HG02885 (cell line): ENCODE results near the gene ZG16.
A peak's percentile ranks its signal among the peaks of the same experiment; 100 is the strongest.
"Not testable (repeated sequence)": the region's sequence is repeated elsewhere in the genome, so short reads cannot be mapped to it uniquely, and the experiment has no call there.

Experiments used
- ATAC-seq: cut with Tn5 transposase; IDR thresholded peaks from one replicate; pipeline ENCODE4 v1.9.1; 2021; ENCODE audit warnings: mild to moderate bottlenecking; ENCODE audit not compliant: unreplicated experiment, poor library complexity

ZG16 gene

DNA sequence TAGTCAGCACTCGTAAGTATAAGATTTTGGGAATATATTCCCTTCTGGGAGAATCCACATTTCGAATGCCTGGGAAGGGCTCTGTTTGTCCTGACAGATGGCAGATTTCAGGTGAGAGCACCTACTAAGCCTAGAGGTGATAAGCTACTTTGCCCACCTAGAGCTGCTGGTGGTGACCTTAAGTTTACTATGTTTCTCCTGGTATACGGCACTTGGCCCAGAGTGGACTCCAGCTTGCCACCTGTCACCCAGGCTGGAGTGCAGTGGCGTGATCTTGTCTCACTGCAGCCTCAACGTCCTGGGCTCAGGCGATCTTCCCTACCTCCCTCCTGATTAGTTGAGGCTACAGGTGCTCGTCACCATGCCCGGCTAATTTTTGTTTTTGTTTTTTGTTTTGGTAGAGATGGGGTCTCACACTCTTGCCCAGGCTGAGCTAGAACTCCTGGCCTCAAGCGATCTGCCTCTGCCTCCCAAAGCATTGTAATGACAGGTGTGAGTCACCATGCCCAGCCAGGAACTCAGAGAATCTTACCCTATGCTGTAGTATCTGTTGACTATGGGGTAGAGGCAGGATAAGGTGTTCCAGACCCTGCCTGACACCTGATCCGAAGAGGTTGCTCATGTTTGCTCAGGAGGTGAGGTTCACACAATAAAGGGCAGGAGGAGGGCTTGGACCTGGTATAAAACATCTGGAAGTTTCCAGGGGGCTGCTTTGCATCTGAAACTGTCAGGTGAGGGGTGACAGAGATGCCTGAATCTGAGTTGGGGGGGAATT is at the start of gene ZG16:
Gene ZG16, plus strand, starts transcription at position 681 of the 775 bp plus-strand sequence. CDS start 1,011 bp downstream, outside the sequence.
- no peak for ATAC-seq

DNA sequence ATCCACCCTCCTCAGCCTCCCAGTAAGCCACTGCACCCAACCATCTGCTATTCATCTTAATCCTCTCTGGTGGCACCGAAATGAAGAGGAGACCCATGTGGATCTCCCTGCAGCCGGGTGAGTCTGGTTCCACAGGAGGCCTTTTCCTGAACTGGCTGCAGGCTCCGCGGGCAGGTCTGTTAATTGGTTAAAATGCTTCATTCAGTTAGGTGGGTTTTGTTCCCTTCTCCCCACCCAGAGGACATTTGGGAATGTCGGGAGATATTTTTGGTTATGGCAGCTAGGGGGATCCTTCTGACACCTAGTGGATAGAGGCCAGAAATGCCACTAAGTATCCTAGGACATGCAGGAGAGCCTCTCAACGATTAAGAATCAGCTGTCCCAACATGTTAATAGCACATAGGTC is 48.9 kb upstream of the ZG16 start:
- ATAC-seq: no peak

GRCh38 chr16:29730649-29731048 is 47.4 kb upstream of the ZG16 start:
- ATAC-seq: no peak

DNA sequence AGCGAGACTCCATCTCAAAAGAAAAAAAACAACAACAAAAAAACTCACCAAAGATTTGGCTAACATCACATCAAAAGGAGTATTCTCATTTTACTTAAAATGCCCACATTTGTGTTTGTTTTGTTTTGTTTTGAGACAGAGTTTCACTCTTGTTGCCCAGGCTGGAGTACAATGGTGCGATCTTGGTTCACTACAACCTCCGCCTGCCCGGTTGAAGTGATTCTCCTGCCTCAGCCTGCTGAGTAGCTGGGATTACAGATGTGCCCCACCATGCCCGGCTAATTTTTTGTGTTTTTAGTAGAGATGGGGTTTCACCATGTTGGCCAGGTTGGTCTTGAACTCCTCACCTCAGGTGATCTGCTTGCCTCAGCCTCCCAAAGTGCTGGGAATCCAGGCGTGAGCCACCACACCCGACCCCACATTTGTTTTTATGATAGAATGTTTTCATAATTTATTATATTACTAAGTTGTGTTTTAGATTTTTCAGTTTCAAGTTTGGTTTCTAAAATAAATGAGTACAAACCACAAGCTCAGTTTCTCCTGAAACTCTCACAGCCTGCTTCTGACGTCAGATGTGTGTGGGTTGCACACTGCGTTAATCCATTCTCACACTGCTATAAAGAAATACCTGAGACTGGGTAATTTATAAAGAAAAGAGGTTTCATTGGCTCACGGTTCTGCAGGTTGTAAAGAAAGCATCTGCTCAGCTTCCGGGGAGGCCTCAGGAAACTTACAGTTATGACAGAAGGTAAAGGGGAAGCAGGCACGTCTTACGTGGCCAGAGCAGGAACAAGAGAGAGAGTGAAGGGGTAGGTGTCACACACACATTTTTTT is 46.1 kb upstream of the ZG16 start:
- ATAC-seq: not testable (repeated sequence)

GRCh38 chr16:29734786-29735185 is 43.3 kb upstream of the ZG16 start:
- ATAC-seq: no peak

GRCh38 chr16:29736112-29736511 is 41.9 kb upstream of the ZG16 start:
- ATAC-seq: no peak

DNA sequence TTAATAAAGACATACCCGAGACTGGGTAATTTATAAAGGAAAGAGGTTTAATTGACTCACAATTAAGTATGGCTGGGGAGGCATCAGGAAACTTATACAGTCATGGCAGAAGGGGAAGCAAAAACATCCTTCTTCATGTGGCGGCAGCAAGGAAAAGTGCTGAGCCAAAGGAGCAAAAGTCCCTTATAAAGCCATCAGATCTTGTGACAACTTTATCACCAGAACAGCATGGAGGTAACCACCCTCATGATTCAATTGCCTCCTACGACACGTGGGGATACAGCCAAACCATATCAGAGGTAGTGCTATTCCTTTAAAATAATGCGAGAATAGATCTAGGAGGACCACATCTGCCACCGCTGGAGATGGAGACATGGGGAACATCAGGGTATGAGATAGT is 41.3 kb upstream of the ZG16 start:
- ATAC-seq: no peak

- no peak for ATAC-seq
These were observed 40.3 kb upstream of the ZG16 start for GRCh38 chr16:29737713-29738112.

DNA sequence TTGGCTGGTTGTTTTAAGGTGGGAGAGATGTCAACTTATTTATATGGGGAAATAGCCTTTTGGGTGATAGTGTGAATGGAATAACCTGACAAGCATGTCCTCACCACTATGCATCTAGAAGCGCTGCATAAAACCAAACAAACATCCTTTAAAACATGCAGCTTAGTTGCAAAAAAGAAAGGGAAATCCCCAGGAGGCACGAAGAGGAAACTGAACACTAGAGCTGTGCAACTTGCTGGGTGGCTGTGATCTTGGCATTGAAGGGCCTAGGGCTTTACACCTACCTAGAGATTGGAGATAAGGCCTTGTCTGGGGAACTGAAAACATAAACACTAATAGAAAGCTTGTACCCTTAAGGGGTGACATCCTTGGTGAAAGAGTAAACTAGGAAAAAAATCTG is 39.5 kb upstream of the ZG16 start:
- no peak for ATAC-seq

GRCh38 chr16:29739927-29740629 is 38.0 kb upstream of the ZG16 start:
- not testable (repeated sequence) for ATAC-seq

- ATAC-seq: not testable (repeated sequence)
These were observed 37.4 kb upstream of the ZG16 start for GRCh38 chr16:29740630-29741015.

DNA sequence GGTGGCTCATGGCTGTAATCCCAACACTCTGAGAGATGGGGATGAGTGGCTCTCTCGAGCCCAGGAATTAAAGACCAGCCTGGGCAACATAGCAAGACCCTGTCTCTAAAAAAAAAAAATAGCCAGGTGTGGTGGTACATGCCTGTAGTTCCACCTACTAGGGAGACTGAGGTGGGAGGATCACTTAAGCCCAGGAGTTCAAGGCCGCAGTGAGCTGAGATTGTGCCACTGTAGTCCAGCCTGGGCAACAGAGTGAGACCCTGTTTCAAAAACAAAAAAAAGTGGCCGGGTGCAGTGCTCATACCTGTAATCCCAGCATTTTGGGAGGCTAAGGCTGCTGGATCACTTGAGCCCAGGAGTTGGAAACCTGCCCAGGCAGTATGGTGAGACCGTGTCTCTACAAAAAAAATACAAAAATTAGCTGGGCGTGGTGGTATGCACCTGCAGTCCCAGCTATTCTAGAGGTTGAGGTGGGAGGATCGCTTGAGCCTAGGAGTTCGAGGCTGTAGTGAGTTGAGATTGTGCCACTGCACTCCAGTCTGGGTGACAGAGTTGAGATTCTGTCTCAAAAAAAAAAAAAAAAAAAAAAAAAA is 35.3 kb upstream of the ZG16 start:
- ATAC-seq: no peak

- no peak for ATAC-seq
These were observed 34.6 kb upstream of the ZG16 start for GRCh38 chr16:29743475-29743826.

- no peak for ATAC-seq
These were observed 34.1 kb upstream of the ZG16 start for GRCh38 chr16:29743827-29744531.

- ATAC-seq: no peak
These were observed 33.4 kb upstream of the ZG16 start for GRCh38 chr16:29744541-29745101.

DNA sequence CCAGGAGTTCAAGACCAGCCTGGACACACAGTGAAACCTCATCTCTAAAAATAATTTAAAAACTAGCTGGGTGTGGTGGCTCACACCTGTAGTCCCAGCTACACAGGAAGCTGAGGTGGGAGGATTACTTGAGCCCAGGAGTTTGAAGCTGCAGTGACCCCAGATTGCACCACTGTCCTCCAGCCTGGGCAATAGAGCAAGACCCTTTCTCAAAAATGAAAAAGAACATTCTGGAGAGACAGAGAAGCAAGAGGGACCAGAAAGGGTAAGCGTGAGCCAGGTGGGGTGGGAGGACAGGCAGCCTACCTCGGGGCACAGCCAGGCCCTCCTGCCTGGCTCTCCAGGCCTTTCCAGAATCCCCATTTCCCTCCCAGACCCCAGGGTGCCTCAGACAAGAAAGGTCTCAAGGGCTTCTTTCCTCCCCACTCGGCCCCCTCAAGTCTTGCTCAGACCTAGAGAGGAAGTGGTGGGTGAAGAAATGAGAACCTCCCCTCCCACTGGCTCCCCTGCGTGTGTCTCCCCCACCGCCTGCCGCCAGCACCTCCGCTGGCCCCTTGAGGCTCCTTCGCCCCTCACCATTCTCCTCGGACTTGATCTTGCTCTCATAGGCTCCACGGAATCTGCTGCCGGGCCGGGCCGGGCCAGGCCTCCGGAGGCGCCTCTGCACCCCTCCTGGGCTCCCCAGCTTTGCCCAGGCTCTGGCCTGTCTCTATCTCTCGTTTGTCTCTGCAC is 32.8 kb upstream of the ZG16 start:
- peak; percentile 50 for ATAC-seq

DNA sequence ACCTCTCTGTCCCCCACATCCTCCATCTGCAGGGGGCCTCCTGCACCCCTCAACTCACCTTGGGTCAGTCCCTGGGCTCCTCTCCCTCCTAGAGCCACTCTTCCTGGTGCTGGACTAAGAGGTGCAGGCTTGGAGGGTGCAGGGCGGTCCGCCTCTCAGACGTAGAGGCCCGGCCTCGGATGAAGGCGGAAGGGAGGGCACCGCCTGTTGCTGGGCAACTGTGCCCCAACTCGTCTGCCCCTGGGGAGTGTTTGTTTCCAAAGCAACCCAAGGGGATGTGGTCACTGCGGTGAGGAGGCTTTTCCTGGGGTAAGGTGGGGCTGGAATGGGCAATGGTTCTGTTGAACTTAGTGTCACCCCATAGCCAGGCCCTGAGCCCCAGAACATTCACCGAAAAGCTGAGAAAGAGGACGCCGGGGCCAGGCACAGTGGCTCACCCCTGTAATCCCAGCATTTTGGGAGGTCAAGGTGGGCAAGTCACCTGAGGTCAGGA is 32.2 kb upstream of the ZG16 start, which contains the start of gene C16orf54:
Gene C16orf54, minus strand, starts transcription at position 138 of the 493 bp plus-strand sequence. CDS start 1,039 bp downstream, outside the sequence.
- peak; percentile 75 for ATAC-seq

DNA sequence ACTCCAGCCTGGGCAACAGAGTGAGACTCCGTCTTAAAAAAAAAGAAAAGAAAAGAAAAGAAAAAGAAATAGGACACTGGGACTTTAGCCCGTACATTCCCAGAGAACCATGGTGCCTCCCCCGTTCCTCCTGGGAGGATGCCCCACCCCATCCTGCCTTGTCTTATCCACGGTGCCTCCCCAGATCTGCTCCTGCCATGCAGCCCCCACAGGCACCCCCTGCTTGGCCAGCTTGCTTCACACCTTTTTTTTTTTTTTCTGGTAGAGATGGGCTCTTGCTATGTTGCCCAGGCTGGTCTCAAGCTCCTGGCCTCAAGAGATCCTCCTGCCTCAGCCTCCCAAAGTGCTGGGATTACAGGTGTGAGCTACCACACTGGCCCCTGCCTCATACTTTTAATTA is 31.5 kb upstream of the ZG16 start:
- not testable (repeated sequence) for ATAC-seq
